Measurements from ENCODE around the gene OR5AN1. TPM values are rescaled to one million over a fixed set of nuclear protein-coding genes. Genes with fewer than 3 reads are reported as not detected.

Gene OR5AN1
- total RNA-seq, 1 experiment from 2014 or later: not detected

DNA sequence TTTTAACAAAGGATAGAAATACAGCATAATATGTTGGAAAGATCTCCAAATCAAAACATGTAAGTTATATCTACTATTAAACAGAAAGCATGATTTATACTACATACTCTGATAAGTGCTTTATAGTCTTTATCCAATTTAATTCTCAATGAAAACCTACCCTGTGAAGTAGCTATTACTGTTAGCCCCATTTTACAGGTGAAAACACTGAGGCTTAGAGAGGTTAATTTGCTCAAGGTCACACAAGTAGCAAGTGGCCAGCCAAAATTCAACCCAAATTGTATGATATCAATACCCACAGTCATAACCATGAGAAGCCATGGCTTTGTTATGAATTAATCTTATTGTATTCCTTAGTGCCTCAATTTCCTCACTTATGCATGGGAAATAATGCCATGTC, 675 bp upstream of the OR5AN1 start:
- Histone ChIP-seq H3K4me1 (ENCODE audit: control insufficient read depth in 1 of 2, insufficient read depth in 2 of 2, low read length in 2 of 2) (no peaks in the 10 kb centered on the region), H3K9me2 (ENCODE audit: insufficient read depth) (no peaks in the 10 kb centered on the region), H3K36me3 (ENCODE audit: control insufficient read depth in 1 of 2, insufficient read depth in 2 of 2, low read length in 2 of 2) (no peaks in the 10 kb centered on the region), H3K27ac (ENCODE audit: low read depth, low read length) (no peak overlapping the region), H3K9ac (ENCODE audit: low read length) (no peak overlapping the region), H3K4me3 (replicated peaks in 1 of 2; ENCODE audit: low read depth in 1 of 2, low read length in 2 of 2) (no peak overlapping the region), H3K9me3 (ENCODE audit: control insufficient read depth in 1 of 2, insufficient read depth in 1 of 2, low read depth in 1 of 2, low read length in 2 of 2) (no peaks in the 10 kb centered on the region), H2AFZ (ENCODE audit: low read depth, low read length, poor library complexity, severe bottlenecking) (no peak overlapping the region), H3K4me2 (ENCODE audit: low read length) (no peak overlapping the region), H4K20me1 (ENCODE audit: insufficient read depth) (no peaks in the 10 kb centered on the region), H3K79me2 (ENCODE audit: insufficient read depth, low read length) (no peaks in the 10 kb centered on the region), H3K27me3 (ENCODE audit: insufficient read depth, low read length) (no peaks in the 10 kb centered on the region)
- BruUV-seq (replicated peaks): no TSS peak
- intact Hi-C loops (cut with micrococcal nuclease): no loop called here
- TF ChIP-seq SP1 (IDR thresholded peaks at IDR 0.05; ENCODE audit: low read depth) (no peak), EGR1 (IDR thresholded peaks at IDR 0.05; ENCODE audit: low read depth) (no peak), FOSL1 (IDR thresholded peaks at IDR 0.05; ENCODE audit: low read depth) (no peak), SIN3A (IDR thresholded peaks at IDR 0.05; ENCODE audit: low read depth) (no peak), CEBPB (IDR thresholded peaks at IDR 0.05; ENCODE audit: low read depth) (no peak), ZFX (IDR thresholded peaks at IDR 0.05) (no peak), RAD21 (IDR thresholded peaks at IDR 0.05; ENCODE audit: low read depth) (no peak), ZNF274 (IDR thresholded peaks at IDR 0.05; ENCODE audit: low read depth, low read length) (no peak), EZH2phosphoT487 (IDR thresholded peaks at IDR 0.05; ENCODE audit: borderline replicate concordance) (no peak), YY1 (IDR thresholded peaks at IDR 0.05; ENCODE audit: extremely low read depth, insufficient replicate concordance, low read depth, low read length) (no peak), JUND (IDR thresholded peaks at IDR 0.05) (no peak), SRF (IDR thresholded peaks at IDR 0.05; ENCODE audit: low read depth) (no peak), TCF7L2 (IDR thresholded peaks at IDR 0.05; ENCODE audit: borderline replicate concordance, extremely low read depth, insufficient read depth, insufficient read length) (no peak), EZH2 (IDR thresholded peaks at IDR 0.05) (no peak), POLR2A (IDR thresholded peaks at IDR 0.05; ENCODE audit: borderline replicate concordance, extremely low read depth, insufficient read depth, insufficient read length) (no peak), ELF1 (IDR thresholded peaks at IDR 0.05; ENCODE audit: borderline replicate concordance, low read depth) (no peak)
- TF ChIP-seq, protein P1, sequence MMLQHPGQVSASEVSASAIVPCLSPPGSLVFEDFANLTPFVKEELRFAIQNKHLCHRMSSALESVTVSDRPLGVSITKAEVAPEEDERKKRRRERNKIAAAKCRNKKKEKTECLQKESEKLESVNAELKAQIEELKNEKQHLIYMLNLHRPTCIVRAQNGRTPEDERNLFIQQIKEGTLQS (IDR thresholded peaks at IDR 0.05): no peak
- TF ChIP-seq, protein P2, sequence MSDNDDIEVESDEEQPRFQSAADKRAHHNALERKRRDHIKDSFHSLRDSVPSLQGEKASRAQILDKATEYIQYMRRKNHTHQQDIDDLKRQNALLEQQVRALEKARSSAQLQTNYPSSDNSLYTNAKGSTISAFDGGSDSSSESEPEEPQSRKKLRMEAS (IDR thresholded peaks at IDR 0.05): no peak
- TF ChIP-seq, protein P3, sequence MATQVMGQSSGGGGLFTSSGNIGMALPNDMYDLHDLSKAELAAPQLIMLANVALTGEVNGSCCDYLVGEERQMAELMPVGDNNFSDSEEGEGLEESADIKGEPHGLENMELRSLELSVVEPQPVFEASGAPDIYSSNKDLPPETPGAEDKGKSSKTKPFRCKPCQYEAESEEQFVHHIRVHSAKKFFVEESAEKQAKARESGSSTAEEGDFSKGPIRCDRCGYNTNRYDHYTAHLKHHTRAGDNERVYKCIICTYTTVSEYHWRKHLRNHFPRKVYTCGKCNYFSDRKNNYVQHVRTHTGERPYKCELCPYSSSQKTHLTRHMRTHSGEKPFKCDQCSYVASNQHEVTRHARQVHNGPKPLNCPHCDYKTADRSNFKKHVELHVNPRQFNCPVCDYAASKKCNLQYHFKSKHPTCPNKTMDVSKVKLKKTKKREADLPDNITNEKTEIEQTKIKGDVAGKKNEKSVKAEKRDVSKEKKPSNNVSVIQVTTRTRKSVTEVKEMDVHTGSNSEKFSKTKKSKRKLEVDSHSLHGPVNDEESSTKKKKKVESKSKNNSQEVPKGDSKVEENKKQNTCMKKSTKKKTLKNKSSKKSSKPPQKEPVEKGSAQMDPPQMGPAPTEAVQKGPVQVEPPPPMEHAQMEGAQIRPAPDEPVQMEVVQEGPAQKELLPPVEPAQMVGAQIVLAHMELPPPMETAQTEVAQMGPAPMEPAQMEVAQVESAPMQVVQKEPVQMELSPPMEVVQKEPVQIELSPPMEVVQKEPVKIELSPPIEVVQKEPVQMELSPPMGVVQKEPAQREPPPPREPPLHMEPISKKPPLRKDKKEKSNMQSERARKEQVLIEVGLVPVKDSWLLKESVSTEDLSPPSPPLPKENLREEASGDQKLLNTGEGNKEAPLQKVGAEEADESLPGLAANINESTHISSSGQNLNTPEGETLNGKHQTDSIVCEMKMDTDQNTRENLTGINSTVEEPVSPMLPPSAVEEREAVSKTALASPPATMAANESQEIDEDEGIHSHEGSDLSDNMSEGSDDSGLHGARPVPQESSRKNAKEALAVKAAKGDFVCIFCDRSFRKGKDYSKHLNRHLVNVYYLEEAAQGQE (IDR thresholded peaks at IDR 0.05; ENCODE audit: low read depth): no peak
- TF ChIP-seq, protein P4, sequence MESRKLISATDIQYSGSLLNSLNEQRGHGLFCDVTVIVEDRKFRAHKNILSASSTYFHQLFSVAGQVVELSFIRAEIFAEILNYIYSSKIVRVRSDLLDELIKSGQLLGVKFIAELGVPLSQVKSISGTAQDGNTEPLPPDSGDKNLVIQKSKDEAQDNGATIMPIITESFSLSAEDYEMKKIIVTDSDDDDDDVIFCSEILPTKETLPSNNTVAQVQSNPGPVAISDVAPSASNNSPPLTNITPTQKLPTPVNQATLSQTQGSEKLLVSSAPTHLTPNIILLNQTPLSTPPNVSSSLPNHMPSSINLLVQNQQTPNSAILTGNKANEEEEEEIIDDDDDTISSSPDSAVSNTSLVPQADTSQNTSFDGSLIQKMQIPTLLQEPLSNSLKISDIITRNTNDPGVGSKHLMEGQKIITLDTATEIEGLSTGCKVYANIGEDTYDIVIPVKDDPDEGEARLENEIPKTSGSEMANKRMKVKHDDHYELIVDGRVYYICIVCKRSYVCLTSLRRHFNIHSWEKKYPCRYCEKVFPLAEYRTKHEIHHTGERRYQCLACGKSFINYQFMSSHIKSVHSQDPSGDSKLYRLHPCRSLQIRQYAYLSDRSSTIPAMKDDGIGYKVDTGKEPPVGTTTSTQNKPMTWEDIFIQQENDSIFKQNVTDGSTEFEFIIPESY (IDR thresholded peaks at IDR 0.05; ENCODE audit: extremely low read depth, insufficient replicate concordance, low read length): no peak
- no peak for DNase-seq (ENCODE audit: low read depth, low spot score)
- ChIA-PET POLR2A (no interaction called here), CTCF (no interaction called here), RAD21 (ENCODE audit: low non-redundant PET in 1 of 2, low total read pairs in 2 of 2, uncharacterized antibody in 2 of 2, unreplicated experiment in 2 of 2) (no interaction called here)
- no peak for ATAC-seq
